Memory B cell (primary cell): ENCODE results near the gene SMC5.

Source experiments
- ATAC-seq: fragments of 150-1000 bp; cut with Tn5 transposase; 2 replicates; pipeline ENCODE4 v1.10.0; 2021; ENCODE audit warnings: low read depth, mild to moderate bottlenecking, moderate library complexity
- DNase-seq, 2 donors: peaks; one replicate each; pipeline ENCODE4 v3.0.0; 2022; ENCODE audit warnings: low spot score in 2 of 2
- H3K27ac Mint-ChIP-seq: one replicate; pipeline ENCODE4 v1.8.0; 2022; ENCODE audit warnings: mild to moderate bottlenecking, moderate library complexity, mixed read lengths
- H3K27me3 Mint-ChIP-seq: one replicate; pipeline ENCODE4 v1.8.0; 2022; ENCODE audit warnings: mixed read lengths
- H3K36me3 Mint-ChIP-seq: one replicate; pipeline ENCODE4 v1.8.0; 2022; ENCODE audit warnings: mild to moderate bottlenecking, mixed read lengths
- H3K4me1 Mint-ChIP-seq: one replicate; pipeline ENCODE4 v1.8.0; 2022; ENCODE audit warnings: mixed read lengths
- H3K4me3 Mint-ChIP-seq: one replicate; pipeline ENCODE4 v1.8.0; 2022; ENCODE audit warnings: mild to moderate bottlenecking, moderate library complexity, mixed read lengths
- H3K9me3 Mint-ChIP-seq: one replicate; pipeline ENCODE4 v1.8.0; 2022; ENCODE audit warnings: mixed read lengths

Gene SMC5

DNA sequence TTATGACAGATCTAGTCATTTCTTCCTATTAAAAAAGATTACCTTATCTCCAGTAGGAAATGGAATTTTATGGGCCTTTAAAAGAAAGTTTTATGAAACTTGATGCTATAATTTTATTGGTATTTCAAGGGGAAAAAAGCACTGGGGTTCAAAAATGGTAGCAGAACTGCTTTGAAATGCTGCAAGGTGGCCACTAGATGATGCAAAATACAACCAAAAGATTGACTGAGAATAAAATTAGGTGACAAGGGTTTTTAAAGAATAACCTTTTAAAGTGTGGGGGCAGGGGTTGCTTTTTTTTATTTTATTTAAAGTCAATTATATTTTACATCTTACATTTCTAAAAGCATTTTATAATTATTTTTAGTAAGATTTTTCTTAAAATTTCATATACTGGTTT lies 94.0 kb downstream of the SMC5 start:
- Mint-ChIP-seq H3K4me1 (no peaks in the 10 kb centered on the region), H3K9me3 (no peaks in the 10 kb centered on the region), H3K27ac (no peak overlapping the region), H3K36me3 (peaks cover 4% of the 10 kb centered on the region), H3K4me3 (no peak overlapping the region), H3K27me3 (no peaks in the 10 kb centered on the region)
- no peak for ATAC-seq
- DNase-seq = no peak

- ATAC-seq = no peak
- Mint-ChIP-seq H3K27me3 (no peaks in the 10 kb centered on the region), H3K27ac (peak overlapping the region; percentile 54)
Observed at GRCh38 chr9:70355801-70356200, 97.0 kb downstream of the SMC5 start.

DNA sequence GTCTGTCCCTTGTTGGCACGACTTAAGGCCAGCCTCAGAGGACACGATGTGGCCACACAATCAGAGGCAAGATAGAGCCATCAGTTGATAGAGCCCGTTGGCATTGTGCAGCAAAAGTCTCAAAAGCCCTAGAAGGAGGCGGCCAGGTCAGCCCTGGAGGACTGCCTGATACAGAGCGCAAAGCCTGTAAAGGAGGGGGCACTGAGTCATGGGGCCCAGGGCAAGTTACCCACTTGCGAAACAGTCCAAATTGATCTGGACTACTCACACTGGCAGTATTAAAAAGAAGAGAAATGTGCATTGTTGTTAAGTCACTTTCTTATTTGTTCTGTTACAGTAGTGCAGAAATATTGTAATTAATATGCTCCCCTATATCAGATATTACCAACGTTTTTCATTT lies 104.2 kb downstream of the SMC5 start:
- DNase-seq (no peak), ATAC-seq (no peak)
- H3K4me3 Mint-ChIP-seq = no peak overlapping the region
- no peaks in the 10 kb centered on the region for H3K4me1 Mint-ChIP-seq
- no peaks in the 10 kb centered on the region for H3K36me3 Mint-ChIP-seq
- no peaks in the 10 kb centered on the region for H3K27me3 Mint-ChIP-seq
- H3K9me3 Mint-ChIP-seq = no peaks in the 10 kb centered on the region
- H3K27ac Mint-ChIP-seq = no peak overlapping the region

More at GRCh38 chr9:70355801-70356200, 97.0 kb downstream of the SMC5 start:
- no peaks in the 10 kb centered on the region for H3K4me1 Mint-ChIP-seq
- no peak overlapping the region for H3K4me3 Mint-ChIP-seq
- H3K36me3 Mint-ChIP-seq = peaks cover 2% of the 10 kb centered on the region
- no peak for DNase-seq
- no peaks in the 10 kb centered on the region for H3K9me3 Mint-ChIP-seq

- Mint-ChIP-seq H3K4me3 (no peak overlapping the region), H3K27me3 (no peaks in the 10 kb centered on the region), H3K27ac (no peak overlapping the region), H3K4me1 (no peaks in the 10 kb centered on the region), H3K9me3 (no peaks in the 10 kb centered on the region), H3K36me3 (no peaks in the 10 kb centered on the region)
- DNase-seq = no peak
- ATAC-seq = no peak
Observed at GRCh38 chr9:70363760-70364159, 105.0 kb downstream of the SMC5 start.

DNA sequence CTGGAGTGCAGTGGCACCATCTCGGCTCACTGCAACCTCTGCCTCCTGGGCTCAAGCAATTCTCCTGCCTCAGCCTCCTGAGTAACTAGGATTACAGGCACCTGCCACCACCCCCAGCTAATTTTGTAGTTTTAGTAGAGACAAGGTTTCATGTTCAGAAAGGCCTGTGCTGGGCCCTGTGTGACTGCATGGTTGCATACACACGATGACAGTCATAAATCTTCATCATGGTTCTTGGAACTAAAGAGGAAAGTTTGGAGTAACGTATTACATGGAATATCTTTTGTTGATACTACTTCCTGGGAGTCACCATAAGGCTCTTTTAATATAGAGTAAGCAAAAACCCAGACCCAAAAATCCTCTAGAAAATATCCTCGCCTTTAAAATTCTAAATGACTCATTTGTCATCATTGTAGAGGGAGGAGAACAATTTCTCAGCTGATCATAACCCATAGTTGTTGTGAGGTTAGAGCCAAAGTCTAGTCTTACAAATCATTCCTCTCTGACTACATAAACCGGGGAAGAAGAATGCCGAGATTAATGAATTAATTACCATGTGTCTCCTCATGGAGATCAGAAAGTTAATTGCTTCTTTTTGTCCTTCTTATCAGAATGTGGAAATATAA lies 108.6 kb downstream of the SMC5 start:
- ATAC-seq = no peak

GRCh38 chr9:70374962-70375618 lies 116.3 kb downstream of the SMC5 start:
- H3K27ac Mint-ChIP-seq = no peak overlapping the region
- no peaks in the 10 kb centered on the region for H3K36me3 Mint-ChIP-seq
- no peaks in the 10 kb centered on the region for H3K9me3 Mint-ChIP-seq
- ATAC-seq = no peak
- H3K27me3 Mint-ChIP-seq = no peaks in the 10 kb centered on the region
- no peaks in the 10 kb centered on the region for H3K4me1 Mint-ChIP-seq
- no peak for DNase-seq
- H3K4me3 Mint-ChIP-seq = no peak overlapping the region

More for the DNA sequence above, 108.6 kb downstream of the SMC5 start:
- no peak for DNase-seq
- Mint-ChIP-seq H3K9me3 (no peaks in the 10 kb centered on the region), H3K4me1 (no peaks in the 10 kb centered on the region), H3K4me3 (no peak overlapping the region), H3K27me3 (no peaks in the 10 kb centered on the region), H3K27ac (no peak overlapping the region), H3K36me3 (no peaks in the 10 kb centered on the region)

- ATAC-seq (no peak), DNase-seq (no peak)
- H3K27ac Mint-ChIP-seq = no peak overlapping the region
- no peaks in the 10 kb centered on the region for H3K9me3 Mint-ChIP-seq
- H3K4me1 Mint-ChIP-seq = peaks cover 2% of the 10 kb centered on the region
- H3K27me3 Mint-ChIP-seq = no peaks in the 10 kb centered on the region
- H3K36me3 Mint-ChIP-seq = peaks cover 14% of the 10 kb centered on the region
- no peak overlapping the region for H3K4me3 Mint-ChIP-seq
Observed at GRCh38 chr9:70382046-70382708, 123.4 kb downstream of the SMC5 start.

- H3K9me3 Mint-ChIP-seq = no peaks in the 10 kb centered on the region
- H3K27ac Mint-ChIP-seq = no peak overlapping the region
- H3K4me1 Mint-ChIP-seq = peaks cover 2% of the 10 kb centered on the region
- H3K27me3 Mint-ChIP-seq = no peaks in the 10 kb centered on the region
- no peak for ATAC-seq
- no peak overlapping the region for H3K4me3 Mint-ChIP-seq
- H3K36me3 Mint-ChIP-seq = peaks cover 20% of the 10 kb centered on the region
- no peak for DNase-seq
Observed at GRCh38 chr9:70382709-70383605, 124.2 kb downstream of the SMC5 start.

DNA sequence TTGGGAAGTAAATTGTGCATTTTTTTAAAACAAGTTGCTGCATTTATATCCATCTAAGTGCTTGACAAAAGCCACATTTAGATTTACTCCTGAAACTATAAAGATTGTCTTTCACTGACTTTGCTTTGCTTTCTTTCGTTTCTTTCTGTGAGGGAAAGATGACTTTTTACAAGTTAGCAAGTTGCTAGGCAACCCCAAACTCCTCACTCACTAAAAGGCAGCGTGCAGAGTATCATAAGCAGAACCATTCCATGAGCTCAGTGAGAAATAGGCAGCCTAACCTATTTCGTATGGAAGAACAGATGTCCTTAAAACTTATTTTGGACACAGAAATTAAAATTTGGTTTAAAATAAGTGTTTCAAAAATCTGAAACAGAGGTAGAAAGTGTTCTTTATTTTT lies 126.6 kb downstream of the SMC5 start:
- H3K27me3 Mint-ChIP-seq = no peaks in the 10 kb centered on the region
- no peak overlapping the region for H3K27ac Mint-ChIP-seq
- no peaks in the 10 kb centered on the region for H3K9me3 Mint-ChIP-seq
- DNase-seq (no peak), ATAC-seq (no peak)
- peaks cover 3% of the 10 kb centered on the region for H3K4me1 Mint-ChIP-seq
- peaks cover 20% of the 10 kb centered on the region for H3K36me3 Mint-ChIP-seq
- H3K4me3 Mint-ChIP-seq = no peak overlapping the region

DNA sequence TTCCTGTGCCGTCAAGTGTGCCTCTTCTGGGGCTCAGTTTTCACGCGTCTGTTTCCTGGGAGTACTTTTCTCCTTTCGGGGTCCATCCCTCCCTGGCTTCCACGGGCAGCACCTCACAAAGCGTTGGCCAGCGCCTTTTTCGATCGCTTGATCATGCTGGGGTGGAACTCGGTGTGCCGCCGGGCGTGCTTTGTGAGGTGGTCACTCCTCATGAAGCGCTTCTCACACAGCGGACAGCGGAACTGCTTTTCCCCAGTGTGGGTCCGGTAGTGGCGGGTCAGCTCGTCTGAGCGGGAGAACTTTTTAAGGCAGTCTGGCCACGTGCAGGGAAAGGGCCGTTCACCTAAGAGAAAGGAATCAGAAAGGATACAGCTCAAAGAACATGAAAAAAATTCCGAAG lies 128.9 kb downstream of the SMC5 start:
- Mint-ChIP-seq H3K4me1 (peaks cover 12% of the 10 kb centered on the region), H3K27ac (no peak overlapping the region), H3K36me3 (peaks cover 18% of the 10 kb centered on the region), H3K4me3 (no peak overlapping the region), H3K9me3 (no peaks in the 10 kb centered on the region), H3K27me3 (no peaks in the 10 kb centered on the region)
- DNase-seq (no peak), ATAC-seq (no peak)

GRCh38 chr9:70389188-70389587 lies 130.4 kb downstream of the SMC5 start:
- H3K36me3 Mint-ChIP-seq = peaks cover 13% of the 10 kb centered on the region
- H3K27me3 Mint-ChIP-seq = no peaks in the 10 kb centered on the region
- DNase-seq = no peak
- no peak overlapping the region for H3K4me3 Mint-ChIP-seq
- peaks cover 12% of the 10 kb centered on the region for H3K4me1 Mint-ChIP-seq
- ATAC-seq = no peak
- no peak overlapping the region for H3K27ac Mint-ChIP-seq
- H3K9me3 Mint-ChIP-seq = no peaks in the 10 kb centered on the region

- Mint-ChIP-seq H3K9me3 (no peaks in the 10 kb centered on the region), H3K27ac (no peak overlapping the region), H3K36me3 (peaks cover 13% of the 10 kb centered on the region), H3K27me3 (no peaks in the 10 kb centered on the region), H3K4me1 (peaks cover 12% of the 10 kb centered on the region), H3K4me3 (no peak overlapping the region)
- ATAC-seq (no peak), DNase-seq (no peak)
Observed at GRCh38 chr9:70389621-70390266, 131.0 kb downstream of the SMC5 start.

DNA sequence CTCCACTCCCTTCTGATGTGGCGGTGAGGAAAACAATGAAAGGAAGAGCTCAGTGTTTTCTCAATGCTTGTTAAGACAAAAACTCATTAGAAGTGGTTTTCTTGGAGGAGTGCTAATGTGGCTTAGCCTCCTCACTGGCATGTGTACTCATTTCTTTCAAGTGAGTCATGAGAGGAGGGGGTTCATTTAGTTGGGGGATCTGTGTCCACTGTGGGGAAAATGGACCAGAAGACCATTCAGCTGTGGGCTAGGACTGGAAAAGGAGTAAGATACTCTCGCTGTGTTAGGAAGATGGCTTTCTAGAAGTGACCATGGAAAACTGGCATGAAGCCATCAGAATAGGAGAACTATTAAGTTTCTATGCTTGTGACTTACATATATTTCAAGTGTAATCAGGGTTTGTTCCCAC lies 132.2 kb downstream of the SMC5 start:
- H3K4me1 Mint-ChIP-seq = peaks cover 12% of the 10 kb centered on the region
- H3K27ac Mint-ChIP-seq = no peak overlapping the region
- no peaks in the 10 kb centered on the region for H3K9me3 Mint-ChIP-seq
- H3K36me3 Mint-ChIP-seq = peaks cover 13% of the 10 kb centered on the region
- DNase-seq (no peak), ATAC-seq (no peak)
- H3K4me3 Mint-ChIP-seq = no peak overlapping the region
- no peaks in the 10 kb centered on the region for H3K27me3 Mint-ChIP-seq
